HG02981 (cell line): ENCODE data around the gene ERO1B.
"Not testable (repeated sequence)": the region's sequence is repeated elsewhere in the genome, so short reads cannot be mapped to it uniquely, and the experiment has no call there.

Experiments
- ATAC-seq: cut with Tn5 transposase; IDR thresholded peaks from one replicate; pipeline ENCODE4 v1.9.1; 2021; ENCODE audit warnings: mild to moderate bottlenecking, moderate library complexity; ENCODE audit not compliant: unreplicated experiment

Gene ERO1B

GRCh38 chr1:236193184-236193583, 88.6 kb downstream of the ERO1B start:
- no peak for ATAC-seq

DNA sequence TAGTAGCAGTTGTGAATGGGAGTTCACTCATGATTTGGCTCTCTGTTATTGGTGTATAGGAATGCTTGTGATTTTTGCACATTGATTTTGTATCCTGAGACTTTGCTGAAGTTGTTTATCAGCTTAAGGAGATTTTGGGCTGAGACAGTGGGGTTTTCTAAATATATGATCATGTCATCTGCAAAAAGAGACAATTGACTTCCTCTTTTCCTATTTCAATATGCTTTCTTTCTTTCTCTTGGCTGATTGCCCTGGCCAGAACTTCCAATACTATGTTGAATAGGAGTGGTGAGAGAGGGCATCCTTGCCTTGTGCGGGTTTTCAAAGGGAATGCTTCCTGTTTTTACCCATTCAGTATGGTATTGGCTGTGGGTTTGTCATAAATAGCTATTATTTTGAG, 93.7 kb downstream of the ERO1B start:
- ATAC-seq, result not testable (repeated sequence)

DNA sequence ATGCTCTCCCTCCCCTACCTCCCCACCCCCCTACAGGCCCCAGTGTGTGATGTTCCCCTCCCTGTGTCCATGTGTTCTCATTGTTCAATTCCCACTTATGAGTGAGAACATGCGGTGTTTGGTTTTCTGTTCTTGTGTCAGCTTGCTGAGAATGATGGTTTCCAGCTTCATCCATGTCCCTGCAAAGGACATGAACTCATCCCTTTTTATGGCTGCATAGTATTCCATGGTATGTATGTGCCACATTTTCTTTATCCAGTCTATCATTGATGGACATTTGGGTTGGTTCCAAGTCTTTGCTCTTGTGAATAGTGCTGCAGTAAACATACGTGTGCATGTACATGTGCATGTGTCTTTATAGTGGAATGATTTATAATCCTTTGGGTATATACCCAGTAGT, 95.3 kb downstream of the ERO1B start:
- ATAC-seq, result not testable (repeated sequence)

DNA sequence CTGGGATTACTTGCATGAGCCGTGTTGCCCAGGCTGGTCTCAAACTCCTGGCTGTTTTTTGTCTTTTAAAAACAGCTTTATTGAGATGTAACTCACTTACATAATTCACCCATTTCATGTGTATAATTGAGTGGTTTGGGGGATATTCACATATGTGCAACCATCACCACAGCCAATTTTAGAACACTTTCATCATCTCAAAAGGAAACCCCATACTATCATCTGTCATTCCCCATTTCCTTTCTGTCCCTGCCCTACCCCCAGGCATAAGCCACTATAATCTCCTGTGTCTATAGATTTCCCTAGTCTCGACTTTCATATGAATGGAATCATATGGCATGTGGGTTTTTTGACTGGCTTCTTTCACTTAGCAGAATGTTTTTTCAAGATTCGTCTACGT, 96.1 kb downstream of the ERO1B start:
- no peak for ATAC-seq

- no peak for ATAC-seq
Measured at GRCh38 chr1:236181059-236181458, 100.7 kb downstream of the ERO1B start.

DNA sequence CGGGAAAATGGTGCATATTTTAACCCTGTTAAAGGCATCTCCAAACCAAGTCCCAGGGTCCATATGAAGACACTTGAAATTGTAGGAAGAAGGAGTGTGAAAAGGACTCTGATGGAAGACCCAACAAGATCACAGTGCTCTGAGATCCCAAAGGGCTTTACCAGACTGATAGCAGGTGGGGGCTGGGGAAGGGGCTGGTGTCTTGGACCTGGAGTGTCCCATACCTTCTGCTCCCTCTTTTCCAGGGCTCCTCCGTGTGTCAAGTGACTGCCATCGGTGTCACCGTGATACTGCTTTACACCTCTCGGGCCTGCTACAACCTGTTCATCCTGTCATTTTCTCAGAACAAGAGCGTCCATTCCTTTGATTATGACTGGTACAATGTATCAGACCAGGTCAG, 102.1 kb downstream of the ERO1B start:
- ATAC-seq, result no peak

- ATAC-seq, result no peak
Measured at GRCh38 chr1:236176337-236177336, 105.1 kb downstream of the ERO1B start.

DNA sequence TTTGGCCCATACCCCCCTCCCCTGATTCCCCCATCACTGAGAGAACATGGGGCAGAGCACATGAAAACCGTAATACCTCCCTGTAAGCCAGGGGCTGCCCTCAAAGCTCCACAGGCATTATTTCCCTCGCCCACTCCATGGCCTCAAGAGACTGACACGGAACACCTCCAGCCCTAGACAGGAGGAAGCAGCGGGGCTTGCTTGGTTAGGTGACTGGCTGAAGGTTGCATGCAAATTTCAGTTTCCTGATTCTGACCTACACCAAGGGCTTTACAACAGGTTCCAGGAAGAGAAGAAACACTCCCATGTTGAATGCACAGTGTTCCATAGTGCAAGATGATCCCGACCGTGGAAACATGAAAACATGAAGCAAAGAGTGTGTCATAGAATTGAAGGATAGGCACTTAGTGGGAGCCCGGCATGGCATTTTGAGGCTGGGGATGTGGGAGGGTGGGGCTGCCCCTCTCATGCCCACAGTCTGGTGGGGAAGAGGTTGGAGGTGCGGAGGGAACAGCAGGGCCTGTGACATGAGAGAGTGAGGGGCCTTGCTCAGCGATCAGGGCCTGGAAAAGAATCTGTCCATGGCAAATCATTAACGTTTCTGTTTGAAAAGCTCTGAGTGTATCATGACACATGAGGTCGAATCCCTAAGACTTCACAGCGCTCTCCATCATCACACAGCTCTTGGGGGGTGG, 106.0 kb downstream of the ERO1B start:
- ATAC-seq, result peak; percentile 72

- ATAC-seq, result no peak
Measured at GRCh38 chr1:236173174-236173767, 108.5 kb downstream of the ERO1B start.

- no peak for ATAC-seq
Measured at GRCh38 chr1:236172041-236172579, 109.6 kb downstream of the ERO1B start.

DNA sequence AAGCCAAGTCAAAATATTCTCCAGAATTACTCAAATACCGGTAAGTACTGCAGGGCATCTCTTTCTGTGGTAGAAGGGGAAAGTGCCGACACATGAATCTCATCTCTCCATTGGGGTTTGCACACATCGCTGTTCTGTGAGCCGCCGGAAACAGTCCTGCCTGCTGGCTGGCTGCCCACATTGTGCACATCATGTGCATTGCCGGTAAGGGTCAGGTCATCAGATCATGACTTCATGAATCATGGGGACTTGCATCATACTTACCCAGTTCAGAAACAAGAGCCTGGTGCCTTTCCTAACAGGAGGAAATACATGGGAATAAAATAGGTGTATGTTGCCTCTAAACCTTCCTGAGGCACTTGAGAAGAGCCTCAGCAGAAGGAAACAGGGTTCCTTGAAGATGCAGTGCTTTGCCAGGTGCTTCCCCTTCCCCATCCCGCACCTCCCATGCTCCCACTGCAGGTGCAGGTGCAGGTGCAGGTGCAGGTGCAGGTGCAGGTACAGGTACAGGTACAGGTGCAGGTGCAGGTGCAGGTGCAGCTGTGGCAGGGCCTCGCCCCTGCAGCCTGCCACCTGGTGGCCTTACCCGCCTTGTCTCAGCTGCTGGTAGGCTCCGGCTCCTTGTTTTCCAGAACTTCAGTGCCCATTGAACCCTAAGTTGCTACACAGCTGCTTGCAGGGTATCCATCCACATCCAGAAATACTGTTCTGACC, 112.9 kb downstream of the ERO1B start:
- no peak for ATAC-seq

- no peak for ATAC-seq
Measured at GRCh38 chr1:236167578-236167977, 114.2 kb downstream of the ERO1B start.

DNA sequence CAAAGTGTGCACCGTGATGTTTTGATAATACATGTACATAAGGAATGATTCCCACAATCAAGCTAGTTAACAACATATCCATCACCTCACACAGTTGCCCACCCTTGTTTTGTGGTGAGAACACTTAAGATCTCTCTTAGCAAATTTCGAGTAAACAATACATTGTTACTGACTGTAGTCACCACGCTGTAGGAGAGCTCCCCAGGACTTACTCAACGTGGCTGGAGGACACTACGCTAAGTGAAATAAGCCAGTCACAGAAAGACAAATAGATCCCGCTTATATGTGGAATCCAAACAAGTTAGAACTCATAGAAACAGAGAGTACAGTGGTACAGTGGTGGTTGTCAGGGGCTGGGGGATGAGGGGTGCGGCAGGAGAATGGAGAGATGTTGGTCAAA, 114.6 kb downstream of the ERO1B start:
- no peak for ATAC-seq

DNA sequence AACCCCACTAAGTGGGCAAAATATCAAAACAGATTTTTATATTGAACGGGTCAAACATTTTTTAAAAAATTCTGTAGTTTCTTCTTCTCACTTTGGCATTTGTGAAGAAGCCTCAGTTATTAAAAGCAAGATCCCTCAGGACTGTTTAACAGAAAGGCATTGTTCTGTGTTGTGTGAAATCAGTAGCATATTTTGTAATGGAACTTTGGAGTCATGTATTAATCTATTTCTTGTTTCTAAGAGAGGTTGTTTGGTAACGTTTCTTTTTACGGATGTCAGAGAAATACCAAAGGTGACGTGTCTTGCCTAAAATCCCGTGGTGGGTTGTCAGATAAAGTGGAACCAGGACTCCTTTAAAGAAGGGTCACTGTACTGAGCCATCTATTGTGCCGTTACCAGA, 115.7 kb downstream of the ERO1B start:
- ATAC-seq, result no peak
